SH-SY5Y (cell line): ENCODE results near the gene CRACR2A.

Experiments
- GATA2 ChIP-seq: IDR thresholded peaks from 2 replicates; pipeline ENCODE4 v1.6.1; 2011; ENCODE audit warnings: mild to moderate bottlenecking, low read depth, low read length
- GATA3 ChIP-seq: IDR thresholded peaks from 2 replicates; pipeline ENCODE4 v1.6.1; 2011; ENCODE audit warnings: low read depth, mild to moderate bottlenecking, low read length, moderate library complexity

- TF ChIP-seq GATA2 (no peak), GATA3 (no peak)
Measured at GRCh38 chr12:3636328-3636727, 116.6 kb downstream of the CRACR2A start.
